ENCODE results near the gene RPL23.

- no peak for TF ChIP-seq CTCF (IDR thresholded peaks at IDR 0.05)
- TF ChIP-seq POLR2A (IDR thresholded peaks at IDR 0.05): no peak
- TF ChIP-seq EP300 (IDR thresholded peaks at IDR 0.05): no peak
Observed at GRCh38 chr17:38848939-38849605, 4.4 kb downstream of the RPL23 start.

All from gastroesophageal sphincter (tissue), 3 donors.